ENCODE results near the gene THRSP.

Gene THRSP

GRCh38 chr11:78038697-78039313 is 24.9 kb upstream of the THRSP start:
- TF ChIP-seq YY1 (IDR thresholded peaks at IDR 0.05; ENCODE audit: low read depth) (no peak), TEAD4 (IDR thresholded peaks at IDR 0.05) (no peak)

- TF ChIP-seq MAX (IDR thresholded peaks at IDR 0.05), result no peak
- TF ChIP-seq TEAD4 (IDR thresholded peaks at IDR 0.05), result no peak
- TF ChIP-seq CREB1 (IDR thresholded peaks at IDR 0.05; ENCODE audit: low read depth), result no peak
- TF ChIP-seq REST (IDR thresholded peaks at IDR 0.05; ENCODE audit: low read depth), result no peak
- no peak for TF ChIP-seq USF1 (IDR thresholded peaks at IDR 0.05)
- TF ChIP-seq ZBTB7A (IDR thresholded peaks at IDR 0.05; ENCODE audit: low read depth), result no peak
- no peak for TF ChIP-seq TAF1 (IDR thresholded peaks at IDR 0.05; ENCODE audit: low read depth)
- TF ChIP-seq NFIC (IDR thresholded peaks at IDR 0.05), result no peak
- TF ChIP-seq YY1 (IDR thresholded peaks at IDR 0.05; ENCODE audit: low read depth), result no peak
- no peak for TF ChIP-seq RAD21 (IDR thresholded peaks at IDR 0.05; ENCODE audit: low read depth)
- no peak for TF ChIP-seq FOXM1 (IDR thresholded peaks at IDR 0.05; ENCODE audit: borderline replicate concordance, low read depth)
- TF ChIP-seq EP300 (IDR thresholded peaks at IDR 0.05; ENCODE audit: borderline replicate concordance), result no peak
- TF ChIP-seq CEBPB (IDR thresholded peaks at IDR 0.05), result no peak
- TF ChIP-seq EGR1 (IDR thresholded peaks at IDR 0.05), result no peak
- TF ChIP-seq TCF12 (IDR thresholded peaks at IDR 0.05; ENCODE audit: low read depth), result no peak
Measured at GRCh38 chr11:78039391-78039918, 24.2 kb upstream of the THRSP start.

GRCh38 chr11:78039919-78040671 is 23.6 kb upstream of the THRSP start:
- TF ChIP-seq CREB1 (IDR thresholded peaks at IDR 0.05; ENCODE audit: low read depth), result no peak
- TF ChIP-seq MAX (IDR thresholded peaks at IDR 0.05), result 0 out of 2 replicates have a peak, but pooled peaks have one; percentile 30
- TF ChIP-seq FOXM1 (IDR thresholded peaks at IDR 0.05; ENCODE audit: borderline replicate concordance, low read depth), result no peak
- TF ChIP-seq TEAD4 (IDR thresholded peaks at IDR 0.05), result peak; percentile 37; the same call in 1 of the 2 replicates
- TF ChIP-seq EP300 (IDR thresholded peaks at IDR 0.05; ENCODE audit: borderline replicate concordance), result no peak
- no peak for TF ChIP-seq TAF1 (IDR thresholded peaks at IDR 0.05; ENCODE audit: low read depth)
- peak; percentile 93 for TF ChIP-seq NFIC (IDR thresholded peaks at IDR 0.05)
- TF ChIP-seq EGR1 (IDR thresholded peaks at IDR 0.05), result no peak
- 0 out of 2 replicates have a peak, but pooled peaks have one; percentile 31 for TF ChIP-seq YY1 (IDR thresholded peaks at IDR 0.05; ENCODE audit: low read depth)
- no peak for TF ChIP-seq CEBPB (IDR thresholded peaks at IDR 0.05)
- TF ChIP-seq RAD21 (IDR thresholded peaks at IDR 0.05; ENCODE audit: low read depth), result no peak; the same call in 1 of the 2 replicates
- peak; percentile 45; the same call in 1 of the 2 replicates for TF ChIP-seq TCF12 (IDR thresholded peaks at IDR 0.05; ENCODE audit: low read depth)
- TF ChIP-seq REST (IDR thresholded peaks at IDR 0.05; ENCODE audit: low read depth), result no peak
- TF ChIP-seq ZBTB7A (IDR thresholded peaks at IDR 0.05; ENCODE audit: low read depth), result no peak
- TF ChIP-seq USF1 (IDR thresholded peaks at IDR 0.05), result no peak

- TF ChIP-seq ZBTB7A (IDR thresholded peaks at IDR 0.05; ENCODE audit: low read depth) (no peak), TEAD4 (IDR thresholded peaks at IDR 0.05) (no peak), EP300 (IDR thresholded peaks at IDR 0.05; ENCODE audit: borderline replicate concordance) (no peak), NFIC (IDR thresholded peaks at IDR 0.05) (no peak), MAX (IDR thresholded peaks at IDR 0.05) (no peak), CREB1 (IDR thresholded peaks at IDR 0.05; ENCODE audit: low read depth) (no peak), EGR1 (IDR thresholded peaks at IDR 0.05) (no peak), RAD21 (IDR thresholded peaks at IDR 0.05; ENCODE audit: low read depth) (no peak), CEBPB (IDR thresholded peaks at IDR 0.05) (no peak), TAF1 (IDR thresholded peaks at IDR 0.05; ENCODE audit: low read depth) (no peak), YY1 (IDR thresholded peaks at IDR 0.05; ENCODE audit: low read depth) (no peak), FOXM1 (IDR thresholded peaks at IDR 0.05; ENCODE audit: borderline replicate concordance, low read depth) (no peak), REST (IDR thresholded peaks at IDR 0.05; ENCODE audit: low read depth) (no peak)
Measured at GRCh38 chr11:78040691-78041379, 22.8 kb upstream of the THRSP start.
